Measurements from ENCODE around the gene PDZRN3.

Gene PDZRN3

GRCh38 chr3:73415118-73415517 is 209.6 kb downstream of the PDZRN3 start:
- no peak for DNase-seq (ENCODE audit: low spot score)

- DNase-seq (ENCODE audit: low spot score) = no peak
Measured at GRCh38 chr3:73413619-73414018, 211.1 kb downstream of the PDZRN3 start.

- DNase-seq (ENCODE audit: low spot score) = no peak
Measured at GRCh38 chr3:73411993-73412392, 212.7 kb downstream of the PDZRN3 start.

- no peak for DNase-seq (ENCODE audit: low spot score)
Measured at GRCh38 chr3:73411545-73411944, 213.2 kb downstream of the PDZRN3 start.

- no peak for DNase-seq (ENCODE audit: low spot score)
Measured at GRCh38 chr3:73409138-73409763, 215.5 kb downstream of the PDZRN3 start.

GRCh38 chr3:73408634-73409033 is 216.1 kb downstream of the PDZRN3 start:
- no peak for DNase-seq (ENCODE audit: low spot score)

GRCh38 chr3:73407577-73407976 is 217.2 kb downstream of the PDZRN3 start:
- no peak for DNase-seq (ENCODE audit: low spot score)

- DNase-seq (ENCODE audit: low spot score) = no peak
Measured at GRCh38 chr3:73405853-73406252, 218.9 kb downstream of the PDZRN3 start.

- DNase-seq (ENCODE audit: low spot score) = no peak
Measured at GRCh38 chr3:73405000-73405399, 219.7 kb downstream of the PDZRN3 start.

GRCh38 chr3:73404435-73404834 is 220.3 kb downstream of the PDZRN3 start:
- DNase-seq (ENCODE audit: low spot score) = no peak

GRCh38 chr3:73403444-73403843 is 221.3 kb downstream of the PDZRN3 start:
- no peak for DNase-seq (ENCODE audit: low spot score)

GRCh38 chr3:73401616-73402279 is 223.0 kb downstream of the PDZRN3 start:
- no peak for DNase-seq (ENCODE audit: low spot score)

- DNase-seq (ENCODE audit: low spot score) = no peak
Measured at GRCh38 chr3:73401059-73401458, 223.7 kb downstream of the PDZRN3 start.

- DNase-seq (ENCODE audit: low spot score) = no peak
Measured at GRCh38 chr3:73399666-73400253, 225.0 kb downstream of the PDZRN3 start.

GRCh38 chr3:73399106-73399505 is 225.6 kb downstream of the PDZRN3 start:
- no peak for DNase-seq (ENCODE audit: low spot score)

- DNase-seq (ENCODE audit: low spot score) = no peak
Measured at GRCh38 chr3:73398084-73398483, 226.7 kb downstream of the PDZRN3 start.

- no peak for DNase-seq (ENCODE audit: low spot score)
Measured at GRCh38 chr3:73394240-73394639, 230.5 kb downstream of the PDZRN3 start.

- no peak for DNase-seq (ENCODE audit: low spot score)
Measured at GRCh38 chr3:73393005-73393404, 231.7 kb downstream of the PDZRN3 start.

GRCh38 chr3:73391984-73392383 is 232.8 kb downstream of the PDZRN3 start:
- DNase-seq (ENCODE audit: low spot score) = no peak

- no peak for DNase-seq (ENCODE audit: low spot score)
Measured at GRCh38 chr3:73389928-73390327, 234.8 kb downstream of the PDZRN3 start.

GRCh38 chr3:73389117-73389813 is 235.5 kb downstream of the PDZRN3 start:
- no peak for DNase-seq (ENCODE audit: low spot score)

- DNase-seq (ENCODE audit: low spot score) = no peak
Measured at GRCh38 chr3:73385568-73385967, 239.2 kb downstream of the PDZRN3 start.

All from hematopoietic multipotent progenitor cell treated with erythropoietin and hydrocortisone succinate and interleukin-3 and kit ligand, for 15 days (in vitro differentiated cells).